NCI-H1930 (cell line): Measurements from ENCODE around the gene RGS9BP.
"Not testable (repeated sequence)": the region's sequence is repeated elsewhere in the genome, so short reads cannot be mapped to it uniquely, and the experiment has no call there.

Source experiments
- DNase-seq, 2 experiments: peaks; one replicate each; lab custom pipeline; 2025; lab: John Stamatoyannopoulos, UW

RGS9BP gene, protein sequence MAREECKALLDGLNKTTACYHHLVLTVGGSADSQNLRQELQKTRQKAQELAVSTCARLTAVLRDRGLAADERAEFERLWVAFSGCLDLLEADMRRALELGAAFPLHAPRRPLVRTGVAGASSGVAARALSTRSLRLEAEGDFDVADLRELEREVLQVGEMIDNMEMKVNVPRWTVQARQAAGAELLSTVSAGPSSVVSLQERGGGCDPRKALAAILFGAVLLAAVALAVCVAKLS

GRCh38 chr19:32675720-32676185 lies at the start of gene RGS9BP:
Gene RGS9BP, plus strand, starts transcription at chr19:32675848. Its CDS starts 416 bp downstream, at chr19:32676264.
- DNase-seq = peak; percentile 55 to 72

DNA sequence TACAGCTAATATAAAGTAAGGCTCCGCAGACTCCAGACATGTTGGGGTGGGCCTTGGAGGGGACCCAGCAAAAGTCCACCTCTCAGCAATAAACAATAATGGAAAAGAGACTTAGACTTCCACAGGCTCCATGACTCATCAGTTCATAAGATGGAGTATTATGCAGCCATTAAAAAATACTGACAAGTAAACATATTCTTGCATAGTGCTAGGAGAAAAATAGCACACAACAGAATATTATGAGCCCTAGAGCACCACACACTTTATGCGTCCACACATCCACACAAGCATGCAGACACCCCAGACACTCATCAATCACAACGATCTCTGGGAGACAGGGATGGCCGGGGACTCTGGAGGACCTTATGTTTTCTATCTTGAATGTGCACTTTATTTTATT lies 48.7 kb upstream of the RGS9BP start:
- DNase-seq = no peak

DNA sequence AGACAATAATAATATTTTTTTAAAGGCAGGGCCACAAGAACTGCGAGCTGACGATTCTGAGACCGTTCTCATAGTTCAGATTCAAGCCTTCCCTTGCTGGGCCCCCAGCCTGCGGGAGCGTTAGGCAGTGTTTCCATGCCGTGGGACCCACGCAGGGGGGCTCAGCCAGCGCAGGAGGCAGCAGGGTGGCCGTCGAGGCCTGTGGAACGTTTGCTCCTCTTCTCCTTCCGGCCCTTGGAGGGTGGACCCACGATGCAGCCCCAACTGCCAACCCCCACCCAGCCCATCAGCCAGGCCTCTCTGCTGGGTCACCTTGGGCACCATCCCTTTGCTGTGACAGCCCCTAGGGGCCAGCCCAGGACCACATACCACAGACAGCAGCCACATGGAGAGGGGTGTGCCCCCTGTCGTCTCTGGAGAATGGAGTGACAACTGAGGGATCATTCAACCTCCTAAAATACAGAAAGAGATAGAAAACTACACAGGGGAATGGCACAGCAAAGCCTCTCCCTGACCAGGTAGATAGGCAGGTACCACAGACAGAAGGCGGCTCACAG lies 47.9 kb upstream of the RGS9BP start:
- no peak for DNase-seq

DNA sequence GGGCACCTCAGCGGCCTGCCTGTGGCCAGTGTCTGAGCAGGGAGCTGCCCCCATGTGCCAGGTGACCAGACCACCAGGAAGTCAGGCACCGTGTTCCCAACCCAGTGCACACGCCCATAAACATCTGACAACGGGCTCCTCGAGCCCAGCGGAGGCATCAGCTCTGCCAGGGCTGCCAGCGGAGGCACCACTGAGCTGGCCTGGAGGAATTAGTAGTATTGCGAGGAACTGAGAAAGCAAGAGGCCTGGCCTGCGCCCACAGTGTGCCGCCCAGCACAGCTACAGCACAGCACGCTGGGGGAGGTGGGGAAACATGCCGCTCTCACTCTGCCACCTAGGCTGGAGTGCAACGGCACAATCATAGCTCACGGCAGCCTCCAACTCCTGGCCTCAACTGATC lies 45.3 kb upstream of the RGS9BP start:
- no peak for DNase-seq

DNA sequence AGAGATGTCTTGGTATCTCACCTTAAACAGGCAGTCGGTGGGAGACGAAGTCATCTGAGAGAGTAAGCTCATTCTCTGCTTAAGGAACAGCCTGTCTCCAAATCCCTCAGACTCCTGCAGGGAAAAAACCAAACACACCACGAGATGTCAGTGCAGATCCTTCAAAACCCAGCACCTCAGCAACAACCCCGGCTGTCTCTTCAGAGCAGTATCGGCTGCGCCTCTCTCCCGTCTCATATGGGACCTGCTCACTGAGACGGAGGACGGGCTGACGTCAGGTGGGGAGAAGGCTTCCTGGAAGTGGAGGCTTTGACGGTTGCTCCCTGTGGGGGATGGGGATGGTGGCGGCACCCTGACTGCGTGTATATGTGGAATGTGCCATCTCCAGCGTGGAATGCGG lies 44.3 kb upstream of the RGS9BP start:
- DNase-seq = no peak

GRCh38 chr19:32637480-32637879 lies 38.2 kb upstream of the RGS9BP start:
- no peak for DNase-seq

- DNase-seq = no peak
Measured at GRCh38 chr19:32638625-32639024, 37.0 kb upstream of the RGS9BP start.

- DNase-seq = no peak
Measured at GRCh38 chr19:32642771-32643170, 32.9 kb upstream of the RGS9BP start.

- DNase-seq = no peak
Measured at GRCh38 chr19:32646556-32646955, 29.1 kb upstream of the RGS9BP start.

- no peak for DNase-seq
Measured at GRCh38 chr19:32647361-32647760, 28.3 kb upstream of the RGS9BP start.

DNA sequence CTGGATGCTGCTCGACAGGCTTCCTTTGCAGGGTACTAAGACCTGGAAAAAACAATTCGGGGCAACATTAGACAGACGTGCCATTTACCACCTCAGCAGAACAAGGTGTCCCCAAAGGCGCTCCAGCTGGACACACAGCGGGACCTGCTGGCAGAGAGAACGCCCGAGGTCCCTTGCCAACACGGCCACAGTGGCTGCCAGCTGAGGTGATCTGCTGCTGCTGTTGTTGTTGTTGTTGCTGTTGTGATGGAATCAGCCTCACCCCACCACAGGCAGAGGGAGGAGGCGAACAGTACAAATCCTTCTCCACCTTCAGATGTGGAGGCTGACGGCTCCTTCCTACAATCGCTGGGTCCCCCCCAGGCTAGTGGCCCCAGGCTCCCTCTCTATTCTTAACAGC lies 25.9 kb upstream of the RGS9BP start:
- DNase-seq = no peak

GRCh38 chr19:32650671-32651070 lies 25.0 kb upstream of the RGS9BP start:
- no peak for DNase-seq

DNA sequence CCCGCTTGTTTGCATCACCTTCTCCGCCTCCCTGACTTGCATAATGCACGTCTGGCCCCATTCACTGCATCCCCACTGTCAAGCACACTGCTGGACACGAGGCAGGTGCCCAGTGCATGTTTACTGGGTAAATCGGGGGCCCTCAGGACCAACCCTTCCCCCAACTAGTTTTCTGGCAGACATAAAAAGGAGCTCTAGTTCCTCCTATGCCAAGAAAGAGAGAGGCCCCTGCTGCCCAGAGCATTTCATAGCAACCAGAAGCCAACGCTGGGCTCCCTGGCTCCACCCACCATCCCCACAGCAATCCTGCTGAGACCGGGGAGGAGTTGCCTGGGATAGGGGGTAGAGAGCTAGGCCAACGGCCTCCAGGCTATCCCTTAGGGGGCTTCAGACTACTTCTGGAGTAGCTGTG lies 23.9 kb upstream of the RGS9BP start:
- DNase-seq = no peak

- not testable (repeated sequence) for DNase-seq
Measured at GRCh38 chr19:32652331-32652730, 23.3 kb upstream of the RGS9BP start.

GRCh38 chr19:32652894-32653598 lies 22.6 kb upstream of the RGS9BP start:
- DNase-seq = no peak

DNA sequence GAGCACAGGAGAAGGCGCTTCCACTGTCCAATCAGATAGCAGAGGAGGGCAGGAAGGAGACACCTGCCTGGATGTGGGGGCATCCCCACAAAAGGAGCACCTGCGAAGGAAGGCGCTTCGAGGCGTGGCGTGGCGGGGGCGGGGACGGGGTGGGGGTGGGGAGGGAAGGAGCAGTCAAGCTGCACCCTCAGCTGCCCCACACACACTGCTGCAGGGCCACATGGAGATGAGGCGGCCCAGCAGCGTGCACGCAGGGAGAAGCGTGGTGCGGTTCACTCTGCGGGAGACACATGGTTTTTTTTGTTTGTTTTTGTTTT lies 22.1 kb upstream of the RGS9BP start:
- DNase-seq = no peak

GRCh38 chr19:32656379-32656778 lies 19.3 kb upstream of the RGS9BP start:
- DNase-seq = not testable (repeated sequence)

DNA sequence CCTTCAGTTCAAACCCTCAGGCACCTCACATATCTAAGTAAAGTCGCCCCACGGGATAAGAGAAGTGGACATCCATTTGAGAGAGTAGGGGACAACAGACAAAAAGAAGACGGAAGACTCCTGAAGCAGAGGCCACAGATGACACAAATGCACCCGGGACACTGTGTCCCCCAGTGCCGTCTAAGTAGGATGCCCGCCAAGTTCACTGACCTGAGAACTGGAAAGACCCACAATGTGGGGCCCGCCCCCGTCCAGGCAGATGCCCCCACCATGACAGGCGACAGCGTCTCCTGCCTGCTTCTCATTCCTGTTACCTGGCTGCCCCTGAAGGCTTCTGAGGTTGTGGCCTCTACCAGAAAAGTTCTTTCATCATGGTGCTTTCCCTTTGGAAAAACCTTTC lies 17.6 kb upstream of the RGS9BP start:
- DNase-seq = no peak

- DNase-seq = no peak
Measured at GRCh38 chr19:32658527-32658926, 17.1 kb upstream of the RGS9BP start.

DNA sequence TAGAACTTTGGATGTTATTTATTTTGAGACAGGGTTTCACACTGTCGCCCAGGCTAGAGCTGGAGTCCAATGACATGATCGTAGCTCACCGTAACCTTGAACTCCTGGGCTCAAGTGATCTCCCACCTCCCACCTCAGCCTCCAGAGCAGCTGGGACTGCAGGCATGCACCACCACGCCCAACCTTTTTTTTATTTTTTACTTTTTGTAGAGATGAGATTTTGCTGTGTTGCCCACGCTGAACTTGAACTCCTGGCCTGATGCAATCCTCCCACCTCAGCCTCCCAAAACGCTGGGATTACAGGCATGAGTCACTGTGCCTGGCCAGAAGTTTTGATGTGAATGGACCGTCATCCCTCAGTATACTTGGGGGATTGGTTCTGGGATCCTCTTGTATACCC lies 14.3 kb upstream of the RGS9BP start:
- no peak for DNase-seq

GRCh38 chr19:32662186-32662585 lies 13.5 kb upstream of the RGS9BP start:
- no peak for DNase-seq

DNA sequence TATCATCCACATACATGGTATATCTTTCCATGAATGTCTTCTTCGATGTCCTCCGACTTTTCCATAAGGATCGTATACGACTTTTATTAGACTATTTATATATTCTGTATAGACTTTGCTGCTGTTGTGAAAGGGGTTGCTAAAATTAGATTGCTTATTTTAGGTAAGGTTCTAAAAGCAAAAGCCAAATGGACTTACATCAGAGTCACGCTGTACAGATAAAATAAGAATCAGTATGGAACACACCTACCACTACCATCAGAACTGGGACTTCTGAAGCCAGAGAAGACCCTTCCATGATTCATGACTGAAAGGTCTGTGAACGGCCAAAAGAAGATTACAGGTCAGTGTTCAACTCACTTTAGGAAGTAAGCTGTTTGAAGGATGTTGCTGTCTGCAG lies 9.6 kb upstream of the RGS9BP start:
- no peak for DNase-seq

- no peak for DNase-seq
Measured at GRCh38 chr19:32669310-32669709, 6.3 kb upstream of the RGS9BP start.
